ENCODE data around the gene GPR25.
A peak's percentile ranks its signal among the peaks of the same experiment; 100 is the strongest.

GPR25 gene

DNA sequence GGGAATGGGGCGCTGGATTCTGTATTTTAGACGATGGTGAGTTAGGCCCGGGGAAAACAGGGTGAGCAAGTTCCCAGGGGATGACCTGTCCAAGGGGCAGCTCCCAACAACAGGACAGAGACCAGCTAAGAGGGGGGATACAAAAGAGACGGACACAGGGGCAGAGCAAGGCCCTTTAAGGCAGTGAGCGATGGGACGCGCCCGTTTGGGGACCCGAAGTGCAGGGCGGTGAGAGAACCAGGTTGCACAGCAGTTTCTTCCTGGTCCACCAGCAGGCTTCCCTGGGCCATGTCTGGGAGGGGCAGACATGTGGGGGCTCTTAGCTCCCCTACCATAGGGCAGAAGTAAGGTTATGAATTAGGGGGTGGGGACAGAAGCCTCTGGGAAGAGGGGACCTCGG is 43.9 kb downstream of the GPR25 start:
- DNase-seq = no peak

- DNase-seq = no peak
These were observed 44.6 kb downstream of the GPR25 start for GRCh38 chr1:200917291-200917817.

DNA sequence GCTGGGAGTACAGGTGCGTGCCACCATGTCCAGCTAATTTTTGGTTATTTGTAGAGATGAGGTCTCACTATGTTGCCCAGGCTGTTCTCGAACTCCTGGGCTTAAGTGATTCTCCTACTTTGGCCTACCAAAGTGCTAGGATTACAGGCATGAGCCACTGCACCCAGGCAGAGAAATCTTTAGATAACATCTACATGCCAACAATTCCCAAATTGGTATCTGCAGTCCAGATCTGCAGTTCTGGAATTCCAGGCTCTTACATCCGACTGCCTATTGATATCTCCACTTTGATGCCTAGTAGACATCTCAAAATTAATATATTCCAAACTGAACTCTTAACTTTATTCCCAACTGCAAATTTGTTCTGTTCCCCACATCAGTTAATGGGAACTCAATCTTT is 45.2 kb downstream of the GPR25 start:
- no peak for DNase-seq

DNA sequence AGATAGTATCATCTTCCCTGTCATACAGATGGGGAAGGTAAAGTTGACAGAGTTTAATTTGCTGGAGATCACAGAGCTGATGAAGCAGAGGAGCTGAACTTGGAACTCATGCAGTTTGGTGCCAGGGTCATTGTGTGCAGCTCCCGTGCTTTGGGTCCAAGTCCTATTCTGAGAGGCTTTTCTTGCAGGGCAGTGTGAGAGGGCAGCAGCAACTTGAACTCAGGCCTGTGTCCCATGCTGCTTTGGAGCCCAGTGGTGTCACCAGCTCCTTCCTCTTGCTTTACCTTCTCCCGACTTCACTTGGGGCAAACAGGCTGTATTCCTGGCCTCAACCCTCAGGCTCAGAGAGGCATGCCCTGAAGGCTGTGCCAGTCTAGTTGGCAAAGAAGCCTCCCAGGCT is 46.6 kb downstream of the GPR25 start:
- no peak for DNase-seq

GRCh38 chr1:200921571-200922110 is 48.9 kb downstream of the GPR25 start:
- no peak for DNase-seq

GRCh38 chr1:200922406-200922805 is 49.6 kb downstream of the GPR25 start:
- no peak for DNase-seq

GRCh38 chr1:200923601-200924000 is 50.8 kb downstream of the GPR25 start:
- peak; percentile 26 for DNase-seq
